Skeletal muscle satellite cell (primary cell): ENCODE results near the gene SIX3. TPM values are rescaled to one million over a fixed set of nuclear protein-coding genes. Genes with fewer than 3 reads are reported as not detected.
A peak's percentile ranks its signal among the peaks of the same experiment; 100 is the strongest.

ENCODE experiments used
- H3K27me3 ChIP-seq: 2 replicates; pipeline ENCODE4 v1.7.0; 2013; ENCODE audit warnings: low read length; ENCODE audit not compliant: control insufficient read depth, insufficient read depth
- H3K36me3 ChIP-seq: 2 replicates; pipeline ENCODE4 v1.7.0; 2013; ENCODE audit warnings: mild to moderate bottlenecking, control low read depth, low read length; ENCODE audit not compliant: insufficient read depth
- H3K4me1 ChIP-seq: 2 replicates; pipeline ENCODE4 v1.7.0; 2013; ENCODE audit warnings: low read length; ENCODE audit not compliant: control insufficient read depth, insufficient read depth
- H3K4me2 ChIP-seq: 2 replicates; pipeline ENCODE4 v1.7.0; 2013; ENCODE audit warnings: mild to moderate bottlenecking, low read length
- H3K4me3 ChIP-seq: 2 replicates; pipeline ENCODE4 v1.7.0; 2013; ENCODE audit warnings: low read length
- H3K9ac ChIP-seq: 2 replicates; pipeline ENCODE4 v1.7.0; 2013; ENCODE audit warnings: mild to moderate bottlenecking, low read depth, low read length, moderate library complexity
- H3K9me3 ChIP-seq: replicated peaks from 2 replicates; pipeline ENCODE4 v1.7.0; 2013; ENCODE audit warnings: mild to moderate bottlenecking, control low read depth, low read length
- total RNA-seq: library from RNA; depleted of rRNA; stranded (reverse); fragments of >200 nt; gene quantifications from 2 replicates; pipeline ENCODE4 v1.2.3, GENCODE V29; 2012; rRNA removed

Gene SIX3
- 1.1 and 2.3 TPM in 2 replicates for total RNA-seq

DNA sequence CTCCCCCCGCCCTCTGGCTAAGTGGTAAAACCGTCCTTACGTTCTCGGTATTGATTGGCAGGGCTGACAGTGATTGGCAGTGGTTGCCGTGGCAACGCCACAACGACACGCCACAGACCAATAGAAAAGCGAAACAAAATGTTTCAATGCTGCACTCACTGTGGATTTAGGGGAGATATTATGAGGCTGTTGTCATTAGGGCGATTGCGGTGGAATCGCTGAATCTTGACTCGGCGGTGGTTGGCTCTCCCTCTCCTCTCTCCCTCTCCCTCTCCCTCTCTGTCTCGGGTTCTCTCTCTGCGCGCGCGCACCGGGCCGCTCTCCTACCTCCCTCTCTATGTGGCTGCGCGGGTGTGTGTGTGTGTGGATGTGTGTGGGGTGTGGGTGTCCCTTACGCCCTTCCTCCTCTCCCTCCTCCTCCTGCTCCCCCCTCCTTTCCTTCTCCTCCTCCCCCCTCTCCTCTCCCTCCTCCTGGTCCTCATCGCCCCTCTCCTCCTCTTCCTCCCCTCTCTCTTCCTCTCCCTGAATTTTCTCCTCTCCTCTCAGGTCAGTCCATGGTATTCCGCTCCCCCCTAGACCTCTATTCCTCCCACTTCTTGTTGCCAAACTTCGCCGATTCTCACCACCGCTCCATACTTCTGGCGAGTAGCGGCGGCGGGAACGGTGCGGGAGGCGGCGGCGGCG lies at the start of gene SIX3:
TSS of gene SIX3 (plus strand) at position 152 of the 684 bp plus-strand sequence. CDS start at position 555, 403 bp downstream.
- Histone ChIP-seq H3K4me3 (peak within 1 kb of the TSS; percentile 65), H3K4me1 (peaks cover 15% of the 10 kb centered on the region), H3K9me3 (no peaks in the 10 kb centered on the region), H3K27me3 (peaks cover 86% of the 10 kb centered on the region), H3K36me3 (no peaks in the 10 kb centered on the region), H3K4me2 (peak within 1 kb of the TSS; percentile 80), H3K9ac (no peak within 1 kb of the TSS)

DNA sequence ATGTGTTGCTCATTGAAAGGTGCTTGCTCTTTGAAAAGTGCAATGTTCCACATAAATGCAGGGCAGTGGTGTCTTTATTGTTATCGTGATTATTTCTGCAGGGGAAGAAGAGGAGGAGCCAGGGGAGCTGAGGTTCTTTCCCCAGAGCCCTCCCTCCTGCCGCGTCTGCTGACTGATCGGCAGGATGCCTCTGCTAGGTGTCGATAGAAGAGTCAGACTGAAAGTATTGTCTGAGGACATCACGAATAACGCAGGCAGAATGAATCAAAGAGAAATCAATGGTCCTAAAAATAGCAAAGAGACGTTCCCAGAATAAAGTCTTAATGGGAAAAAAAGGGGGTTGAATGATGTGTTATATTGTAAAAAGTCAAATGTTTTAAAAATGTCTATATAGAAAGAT lies 47.4 kb upstream of the SIX3 start:
- Histone ChIP-seq H3K36me3 (no peaks in the 10 kb centered on the region), H3K4me1 (no peaks in the 10 kb centered on the region), H3K4me3 (no peak overlapping the region), H3K9me3 (no peaks in the 10 kb centered on the region), H3K4me2 (no peak overlapping the region), H3K9ac (no peak overlapping the region), H3K27me3 (peaks cover 19% of the 10 kb centered on the region)

DNA sequence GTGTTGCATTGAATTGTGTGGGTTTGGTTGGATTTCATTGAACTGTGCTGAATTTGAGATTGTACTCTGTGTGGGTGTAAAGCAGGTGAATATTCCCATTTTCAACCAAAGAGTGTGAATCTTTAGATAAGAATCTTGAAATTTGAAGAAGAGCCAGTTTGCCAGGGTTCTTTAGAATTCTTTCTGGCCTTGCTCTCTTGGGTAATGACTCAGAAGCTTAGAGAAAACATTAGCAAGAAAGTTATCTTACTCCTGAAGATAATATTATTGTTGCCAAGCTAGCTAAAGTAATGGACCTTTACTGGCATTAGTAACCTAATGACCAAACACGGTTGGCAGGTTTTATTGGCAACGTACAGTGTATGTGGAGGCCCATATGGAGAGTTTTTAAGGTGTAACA lies 46.4 kb upstream of the SIX3 start:
- H3K4me1 ChIP-seq = no peaks in the 10 kb centered on the region
- no peaks in the 10 kb centered on the region for H3K36me3 ChIP-seq
- H3K4me3 ChIP-seq = no peak overlapping the region
- H3K4me2 ChIP-seq = no peak overlapping the region
- H3K9me3 ChIP-seq = no peaks in the 10 kb centered on the region
- no peak overlapping the region for H3K9ac ChIP-seq
- peaks cover 27% of the 10 kb centered on the region for H3K27me3 ChIP-seq

DNA sequence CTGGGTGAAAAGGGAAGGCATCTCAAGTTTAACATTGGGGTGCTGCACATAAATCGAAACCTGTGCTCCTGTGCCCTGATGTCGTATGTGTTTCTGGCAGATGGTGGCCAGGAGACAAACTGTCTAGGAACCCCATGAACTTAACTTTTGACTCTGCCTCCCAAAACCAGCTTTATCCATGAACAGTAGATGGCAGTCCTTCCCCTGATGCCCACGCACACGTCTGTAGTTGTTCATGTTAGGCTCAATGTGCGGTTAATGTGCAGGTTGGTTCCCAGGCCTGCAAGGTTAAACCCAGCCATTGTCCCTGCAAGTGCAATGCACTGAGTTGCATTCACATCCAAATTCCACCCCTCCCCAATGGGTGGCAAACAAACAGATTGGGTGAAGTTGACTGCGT lies 44.1 kb upstream of the SIX3 start:
- Histone ChIP-seq H3K27me3 (peaks cover 51% of the 10 kb centered on the region), H3K4me2 (no peak overlapping the region), H3K9ac (no peak overlapping the region), H3K36me3 (no peaks in the 10 kb centered on the region), H3K4me3 (no peak overlapping the region), H3K9me3 (no peaks in the 10 kb centered on the region), H3K4me1 (no peaks in the 10 kb centered on the region)

DNA sequence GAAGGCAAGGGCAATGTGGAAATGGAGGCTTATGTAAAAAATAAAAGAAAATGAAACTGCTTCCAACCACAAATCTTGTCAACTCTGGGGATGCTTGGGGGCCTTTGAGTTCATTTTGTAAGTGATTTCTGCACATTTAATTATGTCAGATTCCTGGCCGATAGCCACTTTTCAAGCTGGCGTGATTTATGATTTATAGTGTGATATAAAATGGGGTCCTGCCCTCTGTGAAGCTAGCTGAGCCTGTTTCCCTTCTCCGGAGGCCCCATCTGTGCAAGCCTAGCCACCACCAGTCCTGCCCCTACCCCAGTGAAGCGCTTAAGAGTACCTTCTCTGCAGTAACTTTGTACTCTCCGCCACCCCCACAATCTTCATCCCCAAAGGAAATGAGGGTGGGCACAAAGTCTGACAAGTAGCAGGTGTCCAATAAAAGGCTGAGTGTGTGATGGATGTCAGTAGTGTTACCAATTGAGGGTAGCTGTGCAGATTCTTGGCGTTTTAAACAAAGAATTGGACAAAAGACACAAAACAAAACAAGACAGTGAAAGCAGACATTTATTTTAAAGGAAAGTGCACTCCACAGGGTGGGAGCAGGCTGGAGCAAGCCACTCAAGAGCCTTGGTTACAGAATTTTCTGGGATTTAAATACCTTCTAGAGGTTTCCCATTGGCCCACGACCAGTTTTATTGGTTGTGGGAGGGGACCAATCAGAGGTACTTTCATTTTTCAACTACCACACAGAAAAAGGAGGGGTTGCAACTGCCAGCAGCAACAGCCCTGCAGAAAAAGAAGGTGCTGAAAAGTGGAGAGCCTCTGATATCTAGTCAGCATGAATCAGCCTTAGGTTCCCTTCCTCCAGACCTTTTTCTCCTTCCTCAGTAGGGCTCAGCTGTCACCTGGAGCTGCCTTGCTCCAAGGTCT lies 39.0 kb upstream of the SIX3 start:
- no peak overlapping the region for H3K4me2 ChIP-seq
- no peak overlapping the region for H3K4me3 ChIP-seq
- H3K36me3 ChIP-seq = no peaks in the 10 kb centered on the region
- H3K9me3 ChIP-seq = no peaks in the 10 kb centered on the region
- H3K9ac ChIP-seq = no peak overlapping the region
- H3K4me1 ChIP-seq = no peaks in the 10 kb centered on the region
- H3K27me3 ChIP-seq = peaks cover 69% of the 10 kb centered on the region

DNA sequence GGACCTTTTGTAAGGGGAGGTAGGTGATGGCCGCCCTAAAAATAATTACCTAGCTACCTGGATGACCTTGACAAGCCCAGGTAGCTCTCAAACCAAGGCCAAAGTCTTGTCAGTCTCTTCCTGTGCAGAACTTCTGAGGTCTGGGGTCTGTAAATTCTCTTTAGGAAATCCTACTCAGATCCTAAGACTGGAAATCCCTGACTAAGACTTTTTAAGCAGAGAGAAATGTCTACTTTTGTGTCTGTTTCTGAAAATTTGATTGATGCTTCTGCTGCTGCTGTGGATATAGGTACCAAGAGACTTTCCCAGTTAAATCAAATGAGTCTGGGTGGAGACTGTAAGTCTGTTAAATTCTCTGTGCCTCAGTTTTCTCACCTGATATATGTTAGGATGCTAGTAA lies 36.9 kb upstream of the SIX3 start:
- Histone ChIP-seq H3K36me3 (no peaks in the 10 kb centered on the region), H3K9ac (no peak overlapping the region), H3K4me1 (no peaks in the 10 kb centered on the region), H3K9me3 (no peaks in the 10 kb centered on the region), H3K4me3 (no peak overlapping the region), H3K4me2 (no peak overlapping the region), H3K27me3 (peaks cover 60% of the 10 kb centered on the region)

DNA sequence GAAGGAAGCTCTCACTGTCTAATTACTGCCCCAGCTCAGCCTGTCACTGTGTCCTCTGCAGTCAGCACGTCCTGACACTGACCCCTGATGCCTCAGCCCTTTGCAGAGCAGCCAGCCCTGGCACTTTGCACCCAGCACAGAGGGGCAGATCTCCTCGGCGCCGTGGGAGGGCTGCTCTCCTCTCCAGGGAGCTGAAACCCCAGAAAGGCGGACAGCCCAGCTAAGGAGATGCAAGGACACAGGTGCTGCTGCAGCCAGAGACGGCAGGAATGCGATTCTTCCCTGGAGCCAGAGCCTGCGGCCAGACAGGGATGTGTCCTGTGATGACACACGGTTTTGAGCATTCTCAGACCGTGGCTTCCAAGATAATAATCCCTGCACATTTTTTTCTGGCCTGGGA lies 34.5 kb upstream of the SIX3 start:
- Histone ChIP-seq H3K27me3 (peaks cover 36% of the 10 kb centered on the region), H3K9me3 (no peaks in the 10 kb centered on the region), H3K36me3 (no peaks in the 10 kb centered on the region), H3K4me2 (no peak overlapping the region), H3K9ac (no peak overlapping the region), H3K4me1 (no peaks in the 10 kb centered on the region), H3K4me3 (no peak overlapping the region)

DNA sequence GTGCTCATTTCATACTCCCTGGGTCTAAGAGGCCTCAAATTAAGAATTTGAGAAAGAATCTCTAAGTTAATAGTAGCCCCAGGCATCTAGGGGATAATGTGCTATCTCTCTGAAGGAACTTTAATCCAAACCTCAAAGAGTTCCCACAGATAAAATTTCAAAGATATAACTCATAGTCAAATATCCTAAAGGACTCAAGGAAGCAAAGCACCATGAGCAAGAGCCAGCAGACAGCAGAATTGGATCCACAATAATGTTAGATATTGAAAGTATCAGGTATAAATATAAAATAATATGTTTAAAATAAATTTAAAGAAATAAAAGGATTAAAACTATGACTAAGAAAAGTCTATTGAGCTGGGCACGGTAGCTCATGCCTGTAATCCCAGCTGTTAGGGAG lies 31.7 kb upstream of the SIX3 start:
- no peak overlapping the region for H3K9ac ChIP-seq
- H3K4me3 ChIP-seq = no peak overlapping the region
- peaks cover 16% of the 10 kb centered on the region for H3K27me3 ChIP-seq
- H3K4me1 ChIP-seq = no peaks in the 10 kb centered on the region
- no peaks in the 10 kb centered on the region for H3K9me3 ChIP-seq
- no peak overlapping the region for H3K4me2 ChIP-seq
- H3K36me3 ChIP-seq = no peaks in the 10 kb centered on the region

DNA sequence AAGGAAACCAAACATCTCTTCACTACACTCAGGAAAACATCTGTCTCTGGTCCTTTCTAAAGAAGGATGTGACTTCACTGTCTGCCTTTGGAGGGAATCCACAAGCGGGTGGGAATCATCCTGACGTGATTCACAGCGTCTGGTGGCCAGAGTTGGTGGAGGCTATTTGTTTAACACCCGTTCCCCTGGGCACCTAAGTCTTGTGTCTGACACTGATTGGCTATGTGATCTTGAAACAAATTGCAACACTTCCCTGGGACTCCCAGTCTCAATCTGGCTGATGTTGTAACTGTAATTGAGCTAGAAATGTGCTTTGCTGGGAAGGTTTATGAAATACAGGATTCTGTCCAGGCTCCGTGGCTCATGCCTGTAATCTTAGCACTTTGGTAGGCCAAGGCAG lies 28.8 kb upstream of the SIX3 start:
- Histone ChIP-seq H3K27me3 (peaks cover 13% of the 10 kb centered on the region), H3K4me2 (no peak overlapping the region), H3K36me3 (no peaks in the 10 kb centered on the region), H3K4me3 (no peak overlapping the region), H3K9ac (no peak overlapping the region), H3K9me3 (no peaks in the 10 kb centered on the region), H3K4me1 (no peaks in the 10 kb centered on the region)

DNA sequence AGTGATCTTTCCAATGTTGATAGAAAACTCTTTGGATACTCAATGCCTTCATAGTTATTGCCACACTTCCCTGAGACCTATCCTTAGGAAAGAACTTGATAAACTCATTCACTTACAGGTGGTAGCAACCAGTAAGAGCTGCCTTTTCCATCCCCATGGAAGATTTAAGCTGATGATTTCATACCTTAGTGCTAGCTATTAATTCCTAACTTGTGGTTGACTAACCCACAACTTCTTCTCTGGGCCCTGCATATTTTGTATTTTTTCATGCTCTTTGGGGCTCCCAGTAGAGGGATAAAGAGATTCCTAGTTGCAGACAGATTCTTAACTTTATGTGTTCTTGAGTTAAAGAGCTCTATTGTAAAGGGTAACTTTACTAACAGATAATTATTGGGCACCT lies 25.2 kb upstream of the SIX3 start:
- H3K9ac ChIP-seq = no peak overlapping the region
- H3K4me1 ChIP-seq = no peaks in the 10 kb centered on the region
- no peaks in the 10 kb centered on the region for H3K9me3 ChIP-seq
- H3K27me3 ChIP-seq = peaks cover 24% of the 10 kb centered on the region
- H3K4me3 ChIP-seq = no peak overlapping the region
- no peak overlapping the region for H3K4me2 ChIP-seq
- no peaks in the 10 kb centered on the region for H3K36me3 ChIP-seq

DNA sequence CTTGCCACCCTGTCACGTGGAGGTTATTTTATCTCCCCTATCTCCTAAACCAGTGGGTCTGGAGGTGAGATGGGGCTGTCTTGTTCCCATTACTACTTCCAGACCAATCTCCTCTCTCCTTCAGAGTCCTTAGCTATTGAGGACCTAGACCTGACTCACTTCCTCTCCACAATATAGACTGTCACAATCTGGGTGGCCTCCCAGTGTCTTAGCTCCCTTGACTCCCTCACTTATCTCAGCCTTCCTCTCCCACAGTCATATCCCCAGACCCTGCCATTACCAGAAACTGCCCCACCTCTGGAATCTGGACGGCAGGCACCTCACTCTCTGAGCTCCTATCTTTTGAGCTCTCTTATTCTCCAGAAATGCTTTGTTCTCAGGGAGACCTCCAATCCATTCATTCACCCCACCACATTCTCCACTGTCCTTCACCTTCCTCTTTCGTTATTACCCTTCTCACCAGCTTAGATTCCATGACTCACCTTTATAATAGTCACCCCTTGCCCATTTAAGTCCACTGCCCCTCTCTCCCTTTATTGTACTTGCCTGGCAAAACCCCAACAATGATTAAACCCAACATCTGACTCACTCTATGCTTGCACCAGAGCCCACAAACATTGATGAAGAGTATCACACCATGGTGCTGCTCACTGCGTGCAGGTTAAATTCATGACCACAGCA lies 23.3 kb upstream of the SIX3 start:
- Histone ChIP-seq H3K36me3 (no peaks in the 10 kb centered on the region), H3K4me1 (no peaks in the 10 kb centered on the region), H3K9ac (no peak overlapping the region), H3K9me3 (no peaks in the 10 kb centered on the region), H3K4me2 (no peak overlapping the region), H3K27me3 (peaks cover 43% of the 10 kb centered on the region), H3K4me3 (no peak overlapping the region)
